ENCODE data around the gene NOP58.
"Not testable (repeated sequence)": the region's sequence is repeated elsewhere in the genome, so short reads cannot be mapped to it uniquely, and the experiment has no call there.

NOP58 gene, protein sequence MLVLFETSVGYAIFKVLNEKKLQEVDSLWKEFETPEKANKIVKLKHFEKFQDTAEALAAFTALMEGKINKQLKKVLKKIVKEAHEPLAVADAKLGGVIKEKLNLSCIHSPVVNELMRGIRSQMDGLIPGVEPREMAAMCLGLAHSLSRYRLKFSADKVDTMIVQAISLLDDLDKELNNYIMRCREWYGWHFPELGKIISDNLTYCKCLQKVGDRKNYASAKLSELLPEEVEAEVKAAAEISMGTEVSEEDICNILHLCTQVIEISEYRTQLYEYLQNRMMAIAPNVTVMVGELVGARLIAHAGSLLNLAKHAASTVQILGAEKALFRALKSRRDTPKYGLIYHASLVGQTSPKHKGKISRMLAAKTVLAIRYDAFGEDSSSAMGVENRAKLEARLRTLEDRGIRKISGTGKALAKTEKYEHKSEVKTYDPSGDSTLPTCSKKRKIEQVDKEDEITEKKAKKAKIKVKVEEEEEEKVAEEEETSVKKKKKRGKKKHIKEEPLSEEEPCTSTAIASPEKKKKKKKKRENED

GRCh38 chr2:202265467-202266277, at the start of gene NOP58:
Gene NOP58, plus strand, starts transcription at chr2:202265763. Its CDS starts 179 bp downstream, at chr2:202265942.
- DNase-seq: peak; percentile 93

- no peak for DNase-seq
These were observed 43.7 kb upstream of the NOP58 start for GRCh38 chr2:202221873-202222272.

DNA sequence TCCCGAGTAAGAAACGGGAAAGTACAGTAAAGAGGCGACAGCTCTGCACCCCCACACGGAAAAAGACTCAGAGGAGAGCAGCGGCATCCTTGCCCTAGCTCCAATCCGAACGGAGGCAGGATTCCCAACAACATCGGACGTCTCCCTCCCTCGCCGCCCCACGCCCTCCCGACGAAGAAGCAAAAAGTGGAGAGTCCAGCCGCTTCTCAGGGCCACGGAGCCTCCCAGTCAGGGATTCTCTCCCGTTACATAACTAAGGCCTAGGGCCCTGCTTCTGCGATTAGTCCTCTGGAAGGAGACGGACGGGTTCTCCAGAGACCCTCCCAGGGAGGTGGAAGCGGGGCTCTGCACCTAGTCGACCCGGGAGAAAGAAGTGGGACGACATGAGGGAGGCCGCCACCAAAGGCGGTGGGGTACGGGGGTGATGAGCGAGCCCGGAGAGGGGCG, 27.8 kb upstream of the NOP58 start:
- DNase-seq: no peak

- peak; percentile 94 for DNase-seq
These were observed 27.0 kb upstream of the NOP58 start, which contains the start of gene SUMO1 for GRCh38 chr2:202238234-202239197. Gene SUMO1, minus strand, starts transcription at chr2:202238597. Its CDS starts 146 bp downstream, at chr2:202238451.

DNA sequence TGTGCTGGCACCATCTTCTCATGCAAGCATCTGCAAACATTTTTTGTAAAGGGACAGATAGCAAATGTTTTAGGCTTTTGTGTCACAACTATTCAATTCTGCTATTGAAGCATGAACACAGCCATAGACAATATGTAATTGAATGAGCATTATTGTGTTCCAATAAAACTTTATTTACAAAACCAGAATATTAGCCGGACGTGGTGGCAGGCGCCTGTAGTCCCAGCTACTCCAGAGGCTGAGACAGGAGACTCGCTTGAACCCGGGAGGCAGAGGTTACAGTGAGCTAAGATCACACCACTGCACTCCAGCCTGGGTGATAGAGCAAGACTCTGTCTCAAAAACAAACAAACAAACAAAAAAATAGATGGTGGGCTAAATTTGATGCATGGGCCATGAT, 17.9 kb upstream of the NOP58 start:
- DNase-seq: not testable (repeated sequence)

DNA sequence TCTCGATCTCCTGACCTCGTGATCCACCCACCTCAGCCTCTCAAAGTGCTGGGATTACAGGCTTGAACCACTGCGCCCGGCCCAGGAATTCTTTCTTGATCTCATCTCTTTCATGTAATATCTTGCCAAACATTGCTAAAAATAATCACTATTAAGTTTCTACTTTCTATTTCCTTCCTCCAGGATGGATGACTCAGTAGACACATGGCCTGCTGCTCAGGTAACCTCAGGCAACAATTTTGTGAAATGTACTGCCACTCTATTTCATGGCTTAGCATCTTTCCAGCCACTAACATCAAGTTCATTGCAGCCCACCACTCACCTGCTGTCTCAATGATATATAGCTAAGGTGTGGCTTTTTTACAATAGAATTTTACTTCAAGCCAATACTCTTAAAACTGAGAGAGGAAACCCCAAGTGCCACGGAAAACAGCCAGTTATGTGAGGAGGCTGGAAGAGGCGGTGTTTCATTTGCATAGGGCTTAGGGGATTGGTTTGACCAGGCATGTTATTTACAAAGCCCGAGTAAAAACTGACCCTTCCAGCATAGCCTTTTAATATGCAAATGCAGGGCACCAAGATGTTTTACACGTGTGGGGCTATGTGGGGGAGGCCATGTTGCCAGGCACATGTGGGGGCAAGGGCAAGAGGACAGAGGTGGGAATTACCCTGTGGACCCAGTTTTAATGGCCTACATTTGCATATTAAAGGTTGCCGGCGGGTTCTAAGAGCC, 15.9 kb upstream of the NOP58 start:
- DNase-seq: no peak

- no peak for DNase-seq
These were observed 14.1 kb upstream of the NOP58 start for GRCh38 chr2:202251494-202251893.

GRCh38 chr2:202261531-202261930, 4.0 kb upstream of the NOP58 start:
- no peak for DNase-seq

DNA sequence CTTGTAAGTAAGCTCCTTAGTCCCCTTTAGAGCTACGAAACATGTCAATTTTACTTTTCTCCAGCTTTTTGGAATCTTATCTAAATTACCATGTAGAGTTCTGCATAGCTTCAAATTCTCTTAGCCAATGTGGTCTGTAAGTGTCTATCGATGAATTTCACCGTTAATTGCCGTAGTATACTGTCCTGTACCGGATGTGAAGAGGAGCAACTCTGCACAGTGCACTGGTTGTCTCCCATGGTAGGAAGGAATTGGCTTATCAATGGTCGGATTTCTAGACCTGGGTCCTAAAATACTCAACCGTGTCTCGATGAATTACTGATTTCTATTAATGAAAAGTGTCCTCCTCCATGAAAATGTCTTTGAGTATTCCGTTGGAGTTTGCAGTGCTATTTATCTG, 1.9 kb downstream of the NOP58 start:
- no peak for DNase-seq

- DNase-seq: no peak
These were observed 4.0 kb downstream of the NOP58 start for GRCh38 chr2:202269585-202269984.

DNA sequence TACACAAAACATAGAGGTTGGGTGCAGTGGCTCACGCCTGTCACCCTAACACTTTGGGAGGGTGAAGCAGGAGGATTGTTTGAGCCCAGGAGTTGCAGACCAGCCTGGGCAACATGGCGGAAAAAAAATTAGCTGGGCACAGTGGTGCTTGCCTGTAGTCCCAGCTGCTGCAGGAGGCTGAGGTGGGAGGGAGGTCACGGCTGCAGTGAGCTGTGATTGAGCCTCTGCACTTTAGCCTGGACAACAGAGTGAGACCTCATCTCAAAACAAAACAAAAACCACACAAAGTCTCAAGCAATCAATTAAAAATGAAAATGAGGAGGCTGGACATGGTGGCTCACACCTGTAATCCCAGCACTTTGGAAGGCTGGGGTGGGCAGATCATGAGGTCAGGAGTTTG, 4.9 kb downstream of the NOP58 start:
- no peak for DNase-seq

- DNase-seq: not testable (repeated sequence)
These were observed 10.6 kb downstream of the NOP58 start for GRCh38 chr2:202276078-202276720.

GRCh38 chr2:202278036-202278760, 12.6 kb downstream of the NOP58 start:
- DNase-seq: no peak

DNA sequence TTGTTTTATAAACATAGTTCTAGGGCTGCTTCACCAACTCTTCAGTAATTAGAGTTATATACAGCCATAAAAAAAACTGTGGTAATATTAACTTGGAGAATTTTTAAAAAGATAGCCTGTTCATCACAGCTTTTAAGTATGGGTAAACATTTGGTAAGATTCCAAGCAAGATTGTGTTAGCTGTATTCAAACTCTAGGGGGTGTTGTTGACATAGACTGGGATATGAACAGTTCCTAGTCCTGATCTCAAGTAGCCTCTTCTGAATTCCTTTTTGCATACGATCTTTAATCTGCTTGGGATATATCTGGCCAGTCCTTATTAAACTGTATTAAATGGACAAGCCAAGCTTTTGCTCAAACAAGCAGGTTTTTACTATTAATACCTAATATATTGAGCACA, 13.4 kb downstream of the NOP58 start:
- no peak for DNase-seq

DNA sequence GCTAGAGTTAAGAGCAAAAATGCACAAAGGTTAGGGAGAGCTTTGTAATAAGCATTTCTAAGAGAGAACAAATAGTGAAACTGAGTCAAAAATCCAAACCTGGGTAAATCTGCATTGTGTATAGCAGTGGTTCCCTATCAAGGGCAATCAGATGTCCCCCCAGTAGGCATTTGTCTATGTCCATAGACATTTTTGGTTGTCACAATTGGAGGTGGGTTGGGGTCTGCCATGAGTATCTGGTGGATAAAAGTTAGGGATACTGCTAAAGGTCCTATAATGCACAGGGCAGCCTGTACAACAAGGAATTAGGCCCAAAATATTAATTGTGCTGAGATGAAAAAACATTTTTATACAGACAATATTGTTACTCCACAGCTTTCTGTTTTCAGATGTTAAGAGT, 21.0 kb downstream of the NOP58 start:
- DNase-seq: no peak

GRCh38 chr2:202289394-202290204, 24.0 kb downstream of the NOP58 start:
- DNase-seq: no peak

DNA sequence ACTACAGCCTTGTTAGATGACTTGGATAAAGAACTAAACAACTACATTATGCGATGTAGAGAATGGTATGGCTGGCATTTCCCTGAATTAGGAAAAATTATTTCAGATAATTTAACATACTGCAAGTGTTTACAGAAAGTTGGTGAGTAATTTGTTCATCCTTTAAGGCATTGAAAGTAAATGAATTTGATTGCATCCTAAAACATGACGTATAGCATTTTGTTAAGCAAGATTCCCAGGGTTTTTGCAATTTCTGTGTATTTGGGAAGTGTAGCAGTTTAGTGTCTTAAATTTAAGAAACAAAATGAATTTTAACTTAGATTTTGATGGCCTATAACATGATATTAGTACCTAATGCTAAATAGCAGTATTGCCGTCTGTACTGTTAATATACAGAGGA, 24.8 kb downstream of the NOP58 start:
- DNase-seq: no peak

DNA sequence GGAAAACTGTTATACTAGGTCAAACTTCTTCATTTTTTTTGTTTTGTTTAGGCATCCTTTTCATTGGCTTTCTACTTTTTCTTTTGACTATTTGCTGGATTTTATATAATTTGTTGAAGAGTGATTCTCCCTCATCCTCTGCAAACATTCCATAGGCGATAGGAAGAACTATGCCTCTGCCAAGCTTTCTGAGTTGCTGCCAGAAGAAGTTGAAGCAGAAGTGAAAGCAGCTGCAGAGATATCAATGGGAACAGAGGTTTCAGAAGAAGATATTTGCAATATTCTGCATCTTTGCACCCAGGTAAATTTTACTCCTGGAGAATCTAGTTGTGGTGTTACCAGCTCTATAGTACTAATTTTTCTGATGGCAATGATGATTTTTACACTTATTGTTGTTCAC, 25.4 kb downstream of the NOP58 start:
- DNase-seq: no peak

DNA sequence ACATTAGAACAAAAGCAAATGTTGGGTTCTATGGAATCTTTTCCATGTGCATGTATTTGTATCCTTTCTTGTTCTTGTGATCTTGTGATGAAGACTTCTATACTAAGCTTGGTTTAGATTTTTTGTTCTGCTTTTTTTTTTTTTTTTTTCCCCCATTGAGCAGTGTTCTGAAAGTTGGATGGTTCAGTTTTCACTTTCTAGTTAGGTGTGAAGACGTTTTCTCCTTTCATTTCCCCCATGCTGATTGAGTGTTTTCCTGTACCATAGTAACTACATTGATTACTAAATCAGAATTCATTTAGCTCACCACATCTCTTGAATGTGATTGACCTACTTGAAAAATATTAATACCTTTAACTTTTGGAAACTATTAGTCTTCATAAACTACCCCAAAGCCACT, 34.1 kb downstream of the NOP58 start:
- no peak for DNase-seq

DNA sequence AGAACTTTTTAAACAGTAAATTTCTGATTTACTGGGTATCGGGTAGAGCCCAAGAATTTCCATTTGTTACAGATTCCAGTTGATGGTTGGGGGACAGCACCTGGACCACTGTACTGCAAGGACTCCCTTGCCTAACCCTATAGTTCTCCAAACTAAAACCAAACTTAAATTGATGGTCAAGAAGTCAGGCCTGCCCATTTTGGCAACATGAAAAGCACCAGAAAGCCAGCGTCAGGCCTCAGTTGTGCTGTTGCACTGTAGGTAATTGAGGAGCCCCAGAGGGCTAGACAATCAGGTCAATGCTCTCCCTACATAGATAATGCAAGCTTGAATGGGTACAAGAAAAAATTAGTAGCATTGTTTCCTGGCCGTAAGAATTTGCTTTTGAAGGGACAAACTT, 40.5 kb downstream of the NOP58 start:
- no peak for DNase-seq

All from stimulated activated CD4-positive, alpha-beta T cell treated with anti-CD3 and anti-CD28 coated beads, Interleukin-15, amount 100 ng/mL, for 24 hours (primary cell).